ENCODE measurements around the gene ODF2L. TPM values are rescaled to one million over a fixed set of nuclear protein-coding genes. Genes with fewer than 3 reads are reported as not detected.

Gene ODF2L
- polyA plus RNA-seq, 3 donors = 3.2 to 5.7 (median 3.5) TPM

DNA sequence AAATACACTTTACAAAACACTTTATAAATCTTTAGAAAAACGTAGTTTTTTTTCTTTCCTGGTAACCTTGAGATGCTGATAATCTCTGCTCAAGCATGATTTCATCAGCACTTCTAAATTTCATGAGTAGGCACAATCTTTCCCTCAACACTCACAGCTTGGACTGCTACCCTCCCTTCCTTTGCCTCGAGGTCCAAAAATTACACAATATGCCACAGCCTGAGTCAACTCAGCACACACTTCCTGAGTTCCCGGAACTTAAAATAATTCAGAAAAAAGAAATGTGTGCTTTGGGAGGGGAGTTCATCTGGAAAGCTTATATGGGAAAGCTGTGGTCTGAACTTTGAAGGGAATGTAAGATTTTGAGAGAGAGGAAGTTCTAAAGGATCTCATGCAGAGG lies 33.7 kb upstream of the ODF2L start:
- Histone ChIP-seq H3K27me3 (ENCODE audit: control insufficient read depth in 2 of 2, insufficient read depth in 2 of 2, low read length in 2 of 2) (no peaks in the 10 kb centered on the region), H3K27ac (ENCODE audit: low read depth in 1 of 2, low read length in 2 of 2) (peak overlapping the region in 1 of 2 donors; percentile 70), H3K4me2 (replicated peaks; ENCODE audit: extremely low read depth, low read length, poor library complexity, severe bottlenecking) (peak overlapping the region; percentile 51), H4K20me1 (ENCODE audit: insufficient read depth, low read length) (no peaks in the 10 kb centered on the region), H3K4me3 (replicated peaks in 1 of 3; ENCODE audit: low read depth in 2 of 3, low read length in 3 of 3) (peak overlapping the region in 1 of 3 experiments; percentile 15), H3K4me1 (ENCODE audit: control insufficient read depth in 1 of 2, insufficient read depth in 2 of 2, low read length in 2 of 2) (peaks cover 20 to 25% of the 10 kb centered on the region in 2 donors), H3K79me2 (ENCODE audit: insufficient read depth, low read length) (no peaks in the 10 kb centered on the region), H2AFZ (ENCODE audit: insufficient read depth, low read depth, low read length, poor library complexity, severe bottlenecking) (peak overlapping the region; percentile 25), H3K36me3 (replicated peaks in 1 of 2; ENCODE audit: control insufficient read depth in 1 of 2, insufficient read depth in 2 of 2, low read length in 2 of 2) (no peaks in the 10 kb centered on the region), H3K9me3 (replicated peaks in 1 of 2; ENCODE audit: control insufficient read depth in 1 of 2, insufficient read depth in 1 of 2, low read length in 2 of 2) (no peaks in the 10 kb centered on the region), H3K9ac (ENCODE audit: insufficient read depth, low read length, poor library complexity, severe bottlenecking) (no peak overlapping the region)
- no peak overlapping the region for H3K27ac Mint-ChIP-seq
- peak; percentile 80 to 89 (median 82) for DNase-seq
- no peaks in the 10 kb centered on the region for H3K9me3 Mint-ChIP-seq
- no peak overlapping the region for H3K4me3 Mint-ChIP-seq
- TF ChIP-seq, protein P1, sequence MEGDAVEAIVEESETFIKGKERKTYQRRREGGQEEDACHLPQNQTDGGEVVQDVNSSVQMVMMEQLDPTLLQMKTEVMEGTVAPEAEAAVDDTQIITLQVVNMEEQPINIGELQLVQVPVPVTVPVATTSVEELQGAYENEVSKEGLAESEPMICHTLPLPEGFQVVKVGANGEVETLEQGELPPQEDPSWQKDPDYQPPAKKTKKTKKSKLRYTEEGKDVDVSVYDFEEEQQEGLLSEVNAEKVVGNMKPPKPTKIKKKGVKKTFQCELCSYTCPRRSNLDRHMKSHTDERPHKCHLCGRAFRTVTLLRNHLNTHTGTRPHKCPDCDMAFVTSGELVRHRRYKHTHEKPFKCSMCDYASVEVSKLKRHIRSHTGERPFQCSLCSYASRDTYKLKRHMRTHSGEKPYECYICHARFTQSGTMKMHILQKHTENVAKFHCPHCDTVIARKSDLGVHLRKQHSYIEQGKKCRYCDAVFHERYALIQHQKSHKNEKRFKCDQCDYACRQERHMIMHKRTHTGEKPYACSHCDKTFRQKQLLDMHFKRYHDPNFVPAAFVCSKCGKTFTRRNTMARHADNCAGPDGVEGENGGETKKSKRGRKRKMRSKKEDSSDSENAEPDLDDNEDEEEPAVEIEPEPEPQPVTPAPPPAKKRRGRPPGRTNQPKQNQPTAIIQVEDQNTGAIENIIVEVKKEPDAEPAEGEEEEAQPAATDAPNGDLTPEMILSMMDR (IDR thresholded peaks at IDR 0.05) = no peak
- H3K36me3 Mint-ChIP-seq = no peaks in the 10 kb centered on the region
- intact Hi-C loops (cut with micrococcal nuclease) = no loop called here
- H3K27me3 Mint-ChIP-seq (ENCODE audit: low read depth in 3 of 3) = no peaks in the 10 kb centered on the region
- no CpG with 5 or more reads among the region's 3 CpGs for WGBS (ENCODE audit: insufficient coverage)
- H3K4me1 Mint-ChIP-seq = no peaks in the 10 kb centered on the region

DNA sequence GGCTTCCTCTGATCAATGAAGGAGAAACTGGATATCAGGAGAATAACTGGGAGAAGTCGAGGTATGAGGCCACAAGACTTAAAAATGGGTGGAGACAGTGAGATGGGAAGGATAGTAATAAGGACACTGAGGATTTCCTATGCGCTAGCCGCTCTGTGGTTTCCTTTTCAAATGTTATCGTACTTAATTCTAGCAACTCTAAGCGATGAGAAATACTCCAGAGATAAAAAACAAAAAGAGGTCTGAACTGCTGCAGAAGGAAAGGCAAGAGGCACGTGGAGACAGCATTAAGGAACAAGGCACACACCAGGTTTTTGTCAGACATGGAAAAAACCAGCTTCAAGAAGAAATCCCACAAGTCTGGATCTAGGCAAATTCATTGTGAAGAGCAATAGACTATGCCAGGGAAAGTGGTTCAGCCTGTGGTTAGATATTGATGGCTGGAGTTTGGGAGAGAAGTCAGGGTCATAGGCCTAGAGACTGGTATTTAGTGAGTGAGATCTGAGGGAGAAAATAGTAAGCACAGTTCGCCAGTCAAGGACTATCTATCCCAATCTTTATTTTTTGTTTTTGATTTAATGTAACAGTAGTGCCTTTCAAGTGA lies 33.1 kb upstream of the ODF2L start:
- intact Hi-C loops (cut with micrococcal nuclease) = no loop called here
- no peaks in the 10 kb centered on the region for H3K9me3 Mint-ChIP-seq
- TF ChIP-seq, protein P1 (IDR thresholded peaks at IDR 0.05) = no peak
- no peaks in the 10 kb centered on the region for H3K36me3 ChIP-seq (replicated peaks in 1 of 2; ENCODE audit: control insufficient read depth in 1 of 2, insufficient read depth in 2 of 2, low read length in 2 of 2)
- H3K4me2 ChIP-seq (replicated peaks; ENCODE audit: extremely low read depth, low read length, poor library complexity, severe bottlenecking) = peak overlapping the region; percentile 51
- no peak for DNase-seq
- peak overlapping the region in 1 of 2 donors; percentile 70 for H3K27ac ChIP-seq (ENCODE audit: low read depth in 1 of 2, low read length in 2 of 2)
- no peaks in the 10 kb centered on the region for H3K27me3 Mint-ChIP-seq (ENCODE audit: low read depth in 3 of 3)
- no peak overlapping the region for H3K9ac ChIP-seq (ENCODE audit: insufficient read depth, low read length, poor library complexity, severe bottlenecking)
- no peaks in the 10 kb centered on the region for H3K36me3 Mint-ChIP-seq
- H3K9me3 ChIP-seq (replicated peaks in 1 of 2; ENCODE audit: control insufficient read depth in 1 of 2, insufficient read depth in 1 of 2, low read length in 2 of 2) = no peaks in the 10 kb centered on the region
- H3K4me1 Mint-ChIP-seq = no peaks in the 10 kb centered on the region
- H3K27ac Mint-ChIP-seq = no peak overlapping the region
- 0% methylated on average over 3 of the region's 7 CpGs for WGBS (ENCODE audit: insufficient coverage)
- peak overlapping the region in 1 of 3 experiments; percentile 15 for H3K4me3 ChIP-seq (replicated peaks in 1 of 3; ENCODE audit: low read depth in 2 of 3, low read length in 3 of 3)
- no peak overlapping the region for H3K4me3 Mint-ChIP-seq
- peaks cover 20 to 25% of the 10 kb centered on the region in 2 donors for H3K4me1 ChIP-seq (ENCODE audit: control insufficient read depth in 1 of 2, insufficient read depth in 2 of 2, low read length in 2 of 2)
- no peaks in the 10 kb centered on the region for H3K79me2 ChIP-seq (ENCODE audit: insufficient read depth, low read length)
- no peaks in the 10 kb centered on the region for H4K20me1 ChIP-seq (ENCODE audit: insufficient read depth, low read length)
- peak overlapping the region; percentile 54 for H2AFZ ChIP-seq (ENCODE audit: insufficient read depth, low read depth, low read length, poor library complexity, severe bottlenecking)
- no peaks in the 10 kb centered on the region for H3K27me3 ChIP-seq (ENCODE audit: control insufficient read depth in 2 of 2, insufficient read depth in 2 of 2, low read length in 2 of 2)

All from CD14-positive monocyte (primary cell).